ENCODE measurements around the gene JAKMIP1. TPM values are rescaled to one million over a fixed set of nuclear protein-coding genes. Genes with fewer than 3 reads are reported as not detected.

The JAKMIP1 gene
- total RNA-seq, 1 donor from 2014 or later, result not detected

Other genes starting within 250 kb of the JAKMIP1 start
- gene C4orf50, start 182.1 kb downstream of the JAKMIP1 start, total RNA-seq, result not detected
- gene WFS1, start 69.3 kb upstream of the JAKMIP1 start, total RNA-seq, result 88.4 TPM